ENCODE measurements around the gene PRR23E.

Gene PRR23E

GRCh38 chr3:127226457-127226856 is 33.5 kb downstream of the PRR23E start:
- Histone ChIP-seq H3K4me1 (ENCODE audit: insufficient read depth, low read length) (no peaks in the 10 kb centered on the region; the same call in 1 of the 2 replicates), H3K9me3 (ENCODE audit: insufficient read depth, low read depth, low read length) (peaks cover 15% of the 10 kb centered on the region; the same call in 1 of the 2 replicates), H3K36me3 (ENCODE audit: insufficient read depth, low read depth, low read length) (no peaks in the 10 kb centered on the region), H3K27ac (ENCODE audit: low read length) (no peak overlapping the region), H3K4me3 (ENCODE audit: low read length) (no peak overlapping the region), H3K9ac (ENCODE audit: low read depth, low read length) (no peak overlapping the region), H3K27me3 (ENCODE audit: insufficient read depth, low read length) (no peaks in the 10 kb centered on the region)

- no peaks in the 10 kb centered on the region for H3K36me3 ChIP-seq (ENCODE audit: insufficient read depth, low read depth, low read length)
- H3K9ac ChIP-seq (ENCODE audit: low read depth, low read length) = no peak overlapping the region
- no peak overlapping the region for H3K27ac ChIP-seq (ENCODE audit: low read length)
- H3K27me3 ChIP-seq (ENCODE audit: insufficient read depth, low read length) = no peaks in the 10 kb centered on the region
- H3K4me1 ChIP-seq (ENCODE audit: insufficient read depth, low read length) = no peaks in the 10 kb centered on the region; the same call in 1 of the 2 replicates
- H3K4me3 ChIP-seq (ENCODE audit: low read length) = no peak overlapping the region
- peaks cover 15% of the 10 kb centered on the region; the same call in 1 of the 2 replicates for H3K9me3 ChIP-seq (ENCODE audit: insufficient read depth, low read depth, low read length)
Observed at GRCh38 chr3:127226946-127227842, 34.3 kb downstream of the PRR23E start.

- Histone ChIP-seq H3K4me3 (ENCODE audit: low read length) (no peak overlapping the region), H3K27me3 (ENCODE audit: insufficient read depth, low read length) (no peaks in the 10 kb centered on the region), H3K36me3 (ENCODE audit: insufficient read depth, low read depth, low read length) (no peaks in the 10 kb centered on the region), H3K9ac (ENCODE audit: low read depth, low read length) (no peak overlapping the region), H3K27ac (ENCODE audit: low read length) (no peak overlapping the region), H3K9me3 (ENCODE audit: insufficient read depth, low read depth, low read length) (peaks cover 15% of the 10 kb centered on the region; the same call in 1 of the 2 replicates), H3K4me1 (ENCODE audit: insufficient read depth, low read length) (no peaks in the 10 kb centered on the region; the same call in 1 of the 2 replicates)
Observed at GRCh38 chr3:127228866-127229265, 35.9 kb downstream of the PRR23E start.

- Histone ChIP-seq H3K36me3 (ENCODE audit: insufficient read depth, low read depth, low read length) (no peaks in the 10 kb centered on the region), H3K9ac (ENCODE audit: low read depth, low read length) (no peak overlapping the region), H3K9me3 (ENCODE audit: insufficient read depth, low read depth, low read length) (no peaks in the 10 kb centered on the region), H3K4me3 (ENCODE audit: low read length) (no peak overlapping the region), H3K27ac (ENCODE audit: low read length) (no peak overlapping the region), H3K4me1 (ENCODE audit: insufficient read depth, low read length) (no peaks in the 10 kb centered on the region), H3K27me3 (ENCODE audit: insufficient read depth, low read length) (no peaks in the 10 kb centered on the region)
Observed at GRCh38 chr3:127233371-127233770, 40.4 kb downstream of the PRR23E start.

GRCh38 chr3:127234778-127235177 is 41.8 kb downstream of the PRR23E start:
- Histone ChIP-seq H3K36me3 (ENCODE audit: insufficient read depth, low read depth, low read length) (no peaks in the 10 kb centered on the region), H3K9me3 (ENCODE audit: insufficient read depth, low read depth, low read length) (no peaks in the 10 kb centered on the region), H3K4me1 (ENCODE audit: insufficient read depth, low read length) (no peaks in the 10 kb centered on the region), H3K27ac (ENCODE audit: low read length) (no peak overlapping the region), H3K27me3 (ENCODE audit: insufficient read depth, low read length) (no peaks in the 10 kb centered on the region), H3K4me3 (ENCODE audit: low read length) (no peak overlapping the region), H3K9ac (ENCODE audit: low read depth, low read length) (no peak overlapping the region)

GRCh38 chr3:127235706-127236105 is 42.8 kb downstream of the PRR23E start:
- Histone ChIP-seq H3K27ac (ENCODE audit: low read length) (no peak overlapping the region), H3K9me3 (ENCODE audit: insufficient read depth, low read depth, low read length) (no peaks in the 10 kb centered on the region; the same call in 1 of the 2 replicates), H3K36me3 (ENCODE audit: insufficient read depth, low read depth, low read length) (no peaks in the 10 kb centered on the region), H3K4me1 (ENCODE audit: insufficient read depth, low read length) (no peaks in the 10 kb centered on the region), H3K9ac (ENCODE audit: low read depth, low read length) (no peak overlapping the region), H3K27me3 (ENCODE audit: insufficient read depth, low read length) (no peaks in the 10 kb centered on the region), H3K4me3 (ENCODE audit: low read length) (no peak overlapping the region)

- Histone ChIP-seq H3K4me3 (ENCODE audit: low read length) (no peak overlapping the region), H3K27me3 (ENCODE audit: insufficient read depth, low read length) (no peaks in the 10 kb centered on the region), H3K9me3 (ENCODE audit: insufficient read depth, low read depth, low read length) (peaks cover 10% of the 10 kb centered on the region; the same call in 1 of the 2 replicates), H3K4me1 (ENCODE audit: insufficient read depth, low read length) (no peaks in the 10 kb centered on the region), H3K9ac (ENCODE audit: low read depth, low read length) (no peak overlapping the region), H3K36me3 (ENCODE audit: insufficient read depth, low read depth, low read length) (no peaks in the 10 kb centered on the region), H3K27ac (ENCODE audit: low read length) (no peak overlapping the region)
Observed at GRCh38 chr3:127237835-127238234, 44.9 kb downstream of the PRR23E start.

- Histone ChIP-seq H3K27me3 (ENCODE audit: insufficient read depth, low read length) (no peaks in the 10 kb centered on the region), H3K4me1 (ENCODE audit: insufficient read depth, low read length) (no peaks in the 10 kb centered on the region), H3K36me3 (ENCODE audit: insufficient read depth, low read depth, low read length) (no peaks in the 10 kb centered on the region), H3K9ac (ENCODE audit: low read depth, low read length) (no peak overlapping the region), H3K27ac (ENCODE audit: low read length) (no peak overlapping the region), H3K9me3 (ENCODE audit: insufficient read depth, low read depth, low read length) (peaks cover 10% of the 10 kb centered on the region; the same call in 1 of the 2 replicates), H3K4me3 (ENCODE audit: low read length) (no peak overlapping the region)
Observed at GRCh38 chr3:127238602-127239001, 45.7 kb downstream of the PRR23E start.

- no peaks in the 10 kb centered on the region for H3K4me1 ChIP-seq (ENCODE audit: insufficient read depth, low read length)
- H3K9me3 ChIP-seq (ENCODE audit: insufficient read depth, low read depth, low read length) = peaks cover 83% of the 10 kb centered on the region
Observed at GRCh38 chr3:127247292-127247691, 54.4 kb downstream of the PRR23E start.

More at GRCh38 chr3:127247292-127247691, 54.4 kb downstream of the PRR23E start:
- no peak overlapping the region for H3K4me3 ChIP-seq (ENCODE audit: low read length)
- H3K36me3 ChIP-seq (ENCODE audit: insufficient read depth, low read depth, low read length) = no peaks in the 10 kb centered on the region
- no peaks in the 10 kb centered on the region for H3K27me3 ChIP-seq (ENCODE audit: insufficient read depth, low read length)
- no peak overlapping the region for H3K9ac ChIP-seq (ENCODE audit: low read depth, low read length)
- no peak overlapping the region for H3K27ac ChIP-seq (ENCODE audit: low read length)

Data from iPS-20b (cell line).